NOMO-1 treated with DMSO at 0.1 percent for 48 hours (cell line): ENCODE results near the gene ELF1.
"Not testable (repeated sequence)": the region's sequence is repeated elsewhere in the genome, so short reads cannot be mapped to it uniquely, and the experiment has no call there.

Experiments
- DNase-seq: peaks from one replicate; lab custom pipeline; 2025; ENCODE audit not compliant: unreplicated experiment; lab: John Stamatoyannopoulos, UW

Gene ELF1

DNA sequence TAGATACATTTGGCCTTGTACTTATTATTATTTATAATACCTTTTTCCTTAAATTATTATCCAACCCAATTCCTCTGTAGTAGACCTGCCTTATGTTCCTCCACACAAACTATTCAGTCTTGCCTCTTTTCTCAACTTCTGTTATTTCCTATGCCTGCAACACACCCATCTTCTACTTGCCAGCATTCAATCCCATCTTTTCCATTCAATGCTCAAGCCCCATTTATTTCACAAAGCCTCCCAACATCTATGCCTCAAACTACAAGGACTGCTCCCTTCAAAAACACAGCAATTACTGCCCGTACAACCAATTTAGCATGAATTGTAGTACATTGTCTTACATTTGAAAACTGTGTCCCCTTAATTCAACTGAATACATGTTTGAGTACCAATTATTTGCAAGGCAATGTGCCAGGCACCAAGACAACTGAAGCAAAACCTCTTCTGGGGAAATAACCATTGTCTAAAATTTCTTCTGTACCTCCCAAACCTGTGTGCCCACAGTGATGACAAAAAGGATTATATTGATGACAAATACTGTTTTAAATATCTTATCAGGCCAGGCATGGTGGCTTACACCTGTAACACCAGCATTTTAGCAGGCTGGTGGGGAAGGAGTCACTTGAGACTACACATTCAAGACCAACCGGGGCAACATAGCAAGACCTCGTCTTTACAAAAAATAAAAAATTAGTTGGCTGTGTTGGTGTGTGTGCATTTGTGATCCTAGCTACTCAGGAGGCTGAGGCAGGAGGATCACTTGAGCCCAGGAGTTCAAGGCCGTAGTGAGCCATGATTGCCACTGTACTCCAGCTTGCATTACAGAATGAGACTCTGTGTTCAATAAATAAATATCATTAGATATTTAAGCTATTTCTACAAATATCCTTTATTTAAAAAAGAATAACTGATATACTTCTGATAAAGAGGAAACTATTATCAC is 35.1 kb downstream of the ELF1 start:
- no peak for DNase-seq

DNA sequence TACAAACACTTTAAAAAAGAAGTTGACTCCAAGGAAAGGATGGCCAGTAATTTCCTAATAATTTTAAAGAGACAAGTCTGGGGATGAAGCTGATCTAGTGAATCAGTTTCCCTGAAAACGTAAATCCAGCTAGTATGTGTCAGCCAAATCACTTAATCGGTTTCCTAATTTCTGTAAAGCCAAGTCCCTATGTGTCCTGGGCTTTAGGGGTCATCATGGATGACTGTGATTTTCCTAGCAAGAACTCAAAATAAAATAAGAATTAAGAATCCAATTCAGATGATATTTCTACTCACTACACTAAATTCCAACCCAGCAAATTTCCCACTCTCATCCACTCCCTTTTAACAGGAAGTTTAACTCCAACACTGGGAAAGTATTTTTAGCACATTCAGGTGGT is 35.9 kb downstream of the ELF1 start:
- no peak for DNase-seq

- peak; percentile 90 for DNase-seq
Measured at GRCh38 chr13:40982772-40983171, 36.3 kb downstream of the ELF1 start.

- DNase-seq: no peak
Measured at GRCh38 chr13:40981949-40982348, 37.2 kb downstream of the ELF1 start.

DNA sequence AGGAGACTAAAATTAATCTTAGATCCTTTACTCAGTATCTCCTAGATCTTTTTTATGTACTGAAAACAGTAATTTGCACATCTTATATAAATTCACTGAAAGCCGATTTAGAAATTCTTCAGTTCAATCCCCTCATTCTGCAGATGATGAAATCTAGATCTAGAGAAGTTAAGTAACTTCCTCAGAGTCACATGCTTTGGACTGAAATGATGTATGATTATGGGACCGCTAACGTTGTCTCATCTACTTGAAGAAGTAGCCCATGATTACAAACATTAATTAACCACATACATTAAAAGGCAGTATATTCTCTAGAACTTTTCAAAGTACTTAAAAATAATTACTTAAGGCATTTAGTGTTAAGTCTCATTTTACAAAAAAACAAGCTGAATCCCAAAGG is 37.8 kb downstream of the ELF1 start:
- peak; percentile 90 for DNase-seq

DNA sequence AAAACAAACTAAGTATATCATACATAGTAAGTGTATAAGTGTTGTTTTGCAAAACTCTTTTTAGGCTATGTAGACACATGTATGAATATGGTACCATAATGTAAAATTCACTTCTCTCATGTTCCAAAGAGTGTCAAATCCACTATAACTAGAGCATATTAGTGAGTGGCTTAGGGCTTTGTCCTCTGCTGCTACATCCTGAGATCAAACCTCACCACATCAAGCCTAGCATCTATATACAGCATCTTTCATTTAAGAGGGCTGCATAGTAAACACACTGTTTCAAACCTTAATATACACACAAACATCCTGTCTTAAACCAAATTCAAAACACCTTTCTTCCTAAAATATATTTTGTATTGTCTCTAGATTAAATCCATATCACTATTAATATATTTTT is 38.7 kb downstream of the ELF1 start:
- DNase-seq: no peak

- DNase-seq: no peak
Measured at GRCh38 chr13:40979232-40979631, 39.9 kb downstream of the ELF1 start.

GRCh38 chr13:40978109-40978508 is 41.0 kb downstream of the ELF1 start:
- not testable (repeated sequence) for DNase-seq

GRCh38 chr13:40975441-40975840 is 43.7 kb downstream of the ELF1 start:
- no peak for DNase-seq

GRCh38 chr13:40974460-40975407 is 44.4 kb downstream of the ELF1 start:
- peak; percentile 72 for DNase-seq

- no peak for DNase-seq
Measured at GRCh38 chr13:40973409-40973808, 45.7 kb downstream of the ELF1 start.

- no peak for DNase-seq
Measured at GRCh38 chr13:40971321-40971720, 47.8 kb downstream of the ELF1 start.

DNA sequence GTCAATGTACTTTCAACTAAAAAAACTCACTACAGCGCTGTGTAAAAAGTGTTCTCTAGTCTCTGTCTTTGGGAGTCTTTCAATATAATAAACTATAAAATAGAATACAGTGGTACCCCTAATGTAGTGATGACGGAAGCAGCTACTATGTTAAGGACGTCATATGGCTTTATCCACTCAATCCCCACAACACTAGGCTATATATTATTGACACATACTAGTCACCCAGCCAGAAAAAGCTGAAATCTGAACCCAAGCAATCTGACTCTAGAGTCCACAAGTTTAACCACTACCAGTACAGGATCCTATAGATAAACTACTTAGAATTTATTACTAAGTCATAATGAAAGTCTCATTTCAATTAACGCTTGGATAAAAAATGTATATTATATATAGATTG is 48.3 kb downstream of the ELF1 start:
- no peak for DNase-seq

GRCh38 chr13:40969169-40969901 is 49.8 kb downstream of the ELF1 start:
- DNase-seq: peak; percentile 60

- no peak for DNase-seq
Measured at GRCh38 chr13:40968416-40969000, 50.6 kb downstream of the ELF1 start.

- DNase-seq: peak; percentile 93
Measured at GRCh38 chr13:40966298-40966697, 52.8 kb downstream of the ELF1 start.

DNA sequence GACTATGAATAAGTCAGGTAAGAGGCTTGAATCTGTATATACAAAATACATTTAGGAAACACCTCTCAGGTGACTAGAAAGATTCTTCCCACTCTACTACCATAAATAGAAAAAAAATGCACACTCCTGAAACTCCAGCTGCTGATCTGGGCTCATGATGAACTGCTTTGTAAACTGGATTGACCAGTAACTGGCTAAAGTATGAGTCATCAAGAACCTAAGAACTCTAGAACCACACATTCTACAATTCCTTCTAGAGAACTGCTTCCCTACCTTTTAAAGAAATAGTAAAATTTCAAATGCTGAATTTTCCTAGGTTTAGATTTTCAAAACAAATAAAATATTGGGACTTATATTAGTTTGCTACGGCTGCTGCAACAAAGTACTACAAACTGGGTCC is 55.2 kb downstream of the ELF1 start:
- DNase-seq: peak; percentile 22

GRCh38 chr13:40961826-40962225 is 57.3 kb downstream of the ELF1 start:
- no peak for DNase-seq

- peak; percentile 95 for DNase-seq
Measured at GRCh38 chr13:40961214-40961613, 57.9 kb downstream of the ELF1 start.

- peak; percentile 43 for DNase-seq
Measured at GRCh38 chr13:40960716-40961115, 58.4 kb downstream of the ELF1 start.

GRCh38 chr13:40958655-40959054 is 60.5 kb downstream of the ELF1 start:
- DNase-seq: no peak
